ENCODE data around the gene KRTAP9-2.
"Not testable (repeated sequence)": the region's sequence is repeated elsewhere in the genome, so short reads cannot be mapped to it uniquely, and the experiment has no call there.

Gene KRTAP9-2

DNA sequence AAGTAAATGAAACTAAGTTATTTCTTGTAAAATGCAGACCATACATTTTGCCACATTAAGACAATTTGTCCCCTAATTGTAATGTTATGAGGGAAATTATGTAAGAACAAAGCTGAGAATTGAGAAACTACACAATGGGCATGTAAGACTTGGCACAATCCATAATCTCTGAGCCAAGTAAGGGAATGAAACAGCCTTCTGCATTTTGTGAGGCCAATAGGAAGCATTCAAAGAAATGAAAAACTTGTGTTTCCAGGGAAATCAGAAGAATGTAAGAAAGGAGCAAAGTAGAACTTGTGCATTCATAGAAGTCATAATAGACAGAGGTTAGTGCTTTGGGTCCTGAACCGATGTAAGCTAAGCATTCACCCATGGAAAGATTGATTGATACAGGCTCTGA is 24.8 kb downstream of the KRTAP9-2 start:
- no peak for TF ChIP-seq JUND (IDR thresholded peaks at IDR 0.05; ENCODE audit: low read depth)
- in situ Hi-C loops (cut with HindIII; ENCODE audit: low pct_unique_long_range_greater_than_20kb, low sequenced_read_pairs), result no loop called here
- no peak for DNase-seq (ENCODE audit: low read depth in 1 of 2, low spot score in 1 of 2)

DNA sequence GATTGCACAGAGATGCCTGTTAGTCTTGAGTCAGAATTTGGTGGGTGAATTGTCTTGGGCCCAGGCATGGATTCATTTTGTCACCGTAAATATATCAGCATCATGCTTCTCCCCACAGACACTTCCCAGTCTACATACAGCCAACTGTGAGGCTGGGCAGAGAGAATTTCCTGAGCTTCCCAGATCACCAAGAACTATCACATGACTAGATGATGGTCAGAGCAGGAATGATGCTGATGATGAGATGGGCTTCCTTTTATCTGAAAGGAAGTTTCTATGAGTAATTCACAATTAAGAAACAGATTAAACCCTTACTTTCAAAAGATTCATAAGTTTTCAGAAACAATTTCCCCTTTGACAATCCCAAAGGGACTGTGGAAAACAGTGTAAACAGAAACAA is 28.4 kb downstream of the KRTAP9-2 start:
- TF ChIP-seq JUND (IDR thresholded peaks at IDR 0.05; ENCODE audit: low read depth), result no peak
- in situ Hi-C loops (cut with HindIII; ENCODE audit: low pct_unique_long_range_greater_than_20kb, low sequenced_read_pairs), result no loop called here
- DNase-seq (ENCODE audit: low read depth in 1 of 2, low spot score in 1 of 2), result no peak

- DNase-seq (ENCODE audit: low read depth in 1 of 2, low spot score in 1 of 2); in situ Hi-C loops (cut with HindIII; ENCODE audit: low pct_unique_long_range_greater_than_20kb, low sequenced_read_pairs): not testable (repeated sequence)
These were observed 29.2 kb downstream of the KRTAP9-2 start, which contains the start of gene KRTAP9-9 for GRCh38 chr17:41255381-41256290. Gene KRTAP9-9 (plus strand): TSS chr17:41255384.

GRCh38 chr17:41256291-41256685 is 29.8 kb downstream of the KRTAP9-2 start:
- in situ Hi-C loops (cut with HindIII; ENCODE audit: low pct_unique_long_range_greater_than_20kb, low sequenced_read_pairs), result no loop called here
- DNase-seq (ENCODE audit: low read depth in 1 of 2, low spot score in 1 of 2), result no peak

GRCh38 chr17:41258406-41258805 is 32.0 kb downstream of the KRTAP9-2 start:
- DNase-seq (ENCODE audit: low read depth in 1 of 2, low spot score in 1 of 2), result no peak

More at GRCh38 chr17:41256291-41256685, 29.8 kb downstream of the KRTAP9-2 start:
- TF ChIP-seq JUND (IDR thresholded peaks at IDR 0.05; ENCODE audit: low read depth), result no peak

GRCh38 chr17:41263212-41263611 is 36.8 kb downstream of the KRTAP9-2 start:
- in situ Hi-C loops (cut with HindIII; ENCODE audit: low pct_unique_long_range_greater_than_20kb, low sequenced_read_pairs), result no loop called here
- TF ChIP-seq JUND (IDR thresholded peaks at IDR 0.05; ENCODE audit: low read depth), result no peak
- DNase-seq (ENCODE audit: low read depth in 1 of 2, low spot score in 1 of 2), result no peak

More at GRCh38 chr17:41258406-41258805, 32.0 kb downstream of the KRTAP9-2 start:
- in situ Hi-C loops (cut with HindIII; ENCODE audit: low pct_unique_long_range_greater_than_20kb, low sequenced_read_pairs), result no loop called here
- no peak for TF ChIP-seq JUND (IDR thresholded peaks at IDR 0.05; ENCODE audit: low read depth)

- DNase-seq (ENCODE audit: low read depth in 1 of 2, low spot score in 1 of 2), result peak in 1 of 2 experiments; percentile 22
- TF ChIP-seq JUND (IDR thresholded peaks at IDR 0.05; ENCODE audit: low read depth), result no peak
- in situ Hi-C loops (cut with HindIII; ENCODE audit: low pct_unique_long_range_greater_than_20kb, low sequenced_read_pairs), result no loop called here
These were observed 38.2 kb downstream of the KRTAP9-2 start for GRCh38 chr17:41264599-41264998.

GRCh38 chr17:41265078-41265477 is 38.6 kb downstream of the KRTAP9-2 start, which contains the start of gene KRTAP9-6:
Gene KRTAP9-6 (plus strand): TSS chr17:41265378. CDS start chr17:41265378, 0 bp downstream.
- DNase-seq (ENCODE audit: low read depth in 1 of 2, low spot score in 1 of 2), result no peak
- no peak for TF ChIP-seq JUND (IDR thresholded peaks at IDR 0.05; ENCODE audit: low read depth)
- in situ Hi-C loops (cut with HindIII; ENCODE audit: low pct_unique_long_range_greater_than_20kb, low sequenced_read_pairs), result no loop called here

GRCh38 chr17:41267711-41268110 is 41.3 kb downstream of the KRTAP9-2 start:
- in situ Hi-C loops (cut with HindIII; ENCODE audit: low pct_unique_long_range_greater_than_20kb, low sequenced_read_pairs), result no loop called here
- DNase-seq (ENCODE audit: low read depth in 1 of 2, low spot score in 1 of 2), result no peak
- no peak for TF ChIP-seq JUND (IDR thresholded peaks at IDR 0.05; ENCODE audit: low read depth)

- in situ Hi-C loops (cut with HindIII; ENCODE audit: low pct_unique_long_range_greater_than_20kb, low sequenced_read_pairs), result not testable (repeated sequence)
These were observed 44.9 kb downstream of the KRTAP9-2 start for GRCh38 chr17:41271323-41271722.

DNA sequence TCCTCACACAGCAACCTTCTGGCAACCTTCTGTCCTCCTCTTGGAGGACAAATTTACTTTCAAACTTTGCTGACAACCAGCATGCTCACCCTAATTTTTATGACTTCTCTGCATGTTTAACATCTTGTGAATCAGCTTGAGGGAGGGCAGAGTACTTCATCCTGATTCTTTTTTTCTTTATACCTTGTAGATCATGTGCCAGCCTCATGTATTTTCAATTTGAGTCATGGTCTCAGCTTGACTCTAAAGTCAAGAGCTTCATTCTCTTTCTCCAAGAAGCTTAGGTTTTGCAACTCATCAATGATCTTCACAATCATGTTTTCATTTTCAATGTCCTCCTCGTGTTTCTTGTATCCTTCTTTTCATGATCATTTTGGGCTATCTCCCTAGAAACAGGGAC is 45.4 kb downstream of the KRTAP9-2 start:
- in situ Hi-C loops (cut with HindIII; ENCODE audit: low pct_unique_long_range_greater_than_20kb, low sequenced_read_pairs), result no loop called here
- no peak for DNase-seq (ENCODE audit: low read depth in 1 of 2, low spot score in 1 of 2)
- no peak for TF ChIP-seq JUND (IDR thresholded peaks at IDR 0.05; ENCODE audit: low read depth)

More at GRCh38 chr17:41271323-41271722, 44.9 kb downstream of the KRTAP9-2 start:
- DNase-seq (ENCODE audit: low read depth in 1 of 2, low spot score in 1 of 2), result not testable (repeated sequence)

GRCh38 chr17:41275648-41276190 is 49.3 kb downstream of the KRTAP9-2 start, which contains the start of gene KRTAP9-7:
Gene KRTAP9-7 (plus strand): TSS chr17:41275698. CDS start chr17:41275698, 0 bp downstream.
- in situ Hi-C loops (cut with HindIII; ENCODE audit: low pct_unique_long_range_greater_than_20kb, low sequenced_read_pairs); DNase-seq (ENCODE audit: low read depth in 1 of 2, low spot score in 1 of 2): not testable (repeated sequence)
